Measurements from ENCODE around the gene DLG5.

Gene DLG5

GRCh38 chr10:77889277-77889903, 37.2 kb downstream of the DLG5 start:
- no peak for DNase-seq (ENCODE audit: low spot score)

DNA sequence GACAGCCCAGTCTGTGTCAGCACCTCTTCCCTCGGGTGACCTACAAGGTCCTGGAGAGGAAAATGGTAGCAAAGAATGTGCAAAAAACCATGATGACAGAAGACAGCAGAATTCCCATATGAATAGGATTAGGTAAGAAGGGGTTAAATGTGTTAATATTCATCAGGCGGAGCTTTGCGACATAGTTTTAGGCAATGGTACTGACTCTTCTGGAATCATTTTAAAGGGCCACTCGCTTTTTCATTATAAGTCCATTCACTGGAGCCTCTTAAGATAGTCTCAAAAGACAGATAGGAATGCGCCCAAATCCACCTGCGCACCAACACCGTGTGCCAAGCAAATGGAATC, 38.2 kb downstream of the DLG5 start:
- no peak for DNase-seq (ENCODE audit: low spot score)

DNA sequence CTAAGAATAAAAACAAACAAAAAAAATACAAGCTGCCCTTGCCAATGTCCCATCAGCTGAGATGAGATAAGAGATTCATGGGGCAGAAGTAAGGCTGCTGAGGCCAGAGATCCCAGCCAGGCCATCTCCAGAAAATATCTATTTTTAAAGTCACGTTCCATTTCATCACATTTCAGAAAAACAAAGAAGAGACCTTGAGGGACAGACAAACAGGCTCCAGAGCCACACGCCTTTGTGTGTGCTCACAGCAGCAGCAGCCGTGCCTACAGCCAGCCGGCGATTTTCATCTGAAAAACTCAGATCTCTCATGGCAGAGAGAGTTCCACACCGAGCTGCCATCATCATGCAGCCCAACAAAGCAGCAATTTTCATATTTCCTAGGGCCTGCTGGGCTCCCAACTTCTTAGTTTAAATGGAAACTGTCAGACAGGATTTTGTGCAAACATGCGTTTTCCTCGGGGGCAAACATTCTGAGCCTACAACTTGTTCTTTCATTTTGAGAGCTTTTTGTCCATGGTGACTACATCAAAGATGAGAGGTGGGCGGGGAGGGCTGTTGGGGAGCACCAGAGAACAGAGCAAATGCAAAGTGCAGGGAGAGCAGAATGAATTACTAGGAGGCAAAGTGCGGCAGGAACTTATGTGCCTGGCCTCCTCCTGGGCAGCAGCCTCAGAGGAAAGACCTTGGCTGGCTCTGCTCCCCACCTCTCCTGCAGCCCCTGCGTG, 38.8 kb downstream of the DLG5 start:
- DNase-seq (ENCODE audit: low spot score) = no peak

DNA sequence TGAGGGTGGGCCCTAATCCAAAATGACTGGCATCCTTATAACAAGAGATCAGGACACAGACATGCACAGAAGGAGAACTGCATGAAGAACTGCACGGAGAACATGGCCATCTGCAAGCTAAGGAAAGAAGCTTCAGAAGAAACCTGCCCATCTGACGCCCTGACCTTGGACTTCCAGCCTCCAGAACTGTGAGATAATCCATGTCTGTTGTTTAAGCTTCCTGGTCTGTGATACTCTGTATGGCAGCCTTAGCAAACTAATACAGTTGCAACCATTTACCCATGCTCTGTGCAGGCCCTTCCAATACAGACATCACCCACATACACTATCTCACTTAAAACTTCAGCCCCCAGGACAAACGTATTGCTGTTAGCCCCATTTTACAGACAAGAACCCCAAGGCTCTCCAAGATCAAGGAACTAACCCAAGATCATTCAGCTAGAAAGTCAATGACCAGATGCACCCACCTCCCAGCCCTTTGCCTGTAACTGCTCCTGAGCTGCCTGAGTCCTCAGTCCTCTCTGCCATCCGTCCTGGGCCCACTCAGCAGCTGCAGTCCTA, 39.7 kb downstream of the DLG5 start:
- no peak for DNase-seq (ENCODE audit: low spot score)

DNA sequence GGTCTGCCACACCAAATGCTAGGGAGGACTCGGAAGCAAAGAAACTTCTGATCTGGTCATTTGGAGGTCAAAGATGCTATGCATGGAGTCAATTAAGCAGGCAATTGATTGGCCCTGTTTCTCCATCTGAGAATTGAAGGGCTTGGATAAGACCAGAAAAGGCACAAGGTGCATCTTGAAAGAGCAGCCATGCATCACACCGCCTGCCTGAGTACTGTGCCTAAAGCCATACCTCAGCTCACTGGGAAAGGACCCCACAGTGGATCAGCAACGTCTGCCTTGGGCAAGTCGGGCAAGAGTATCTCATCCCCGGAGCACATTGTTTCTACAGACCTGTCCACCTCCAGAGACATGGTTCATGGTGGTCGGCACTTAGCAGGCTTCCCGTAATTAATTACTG, 42.4 kb downstream of the DLG5 start:
- no peak for DNase-seq (ENCODE audit: low spot score)

- no peak for DNase-seq (ENCODE audit: low spot score)
Measured at GRCh38 chr10:77881636-77882035, 44.9 kb downstream of the DLG5 start.

- DNase-seq (ENCODE audit: low spot score) = no peak
Measured at GRCh38 chr10:77881222-77881621, 45.3 kb downstream of the DLG5 start.

DNA sequence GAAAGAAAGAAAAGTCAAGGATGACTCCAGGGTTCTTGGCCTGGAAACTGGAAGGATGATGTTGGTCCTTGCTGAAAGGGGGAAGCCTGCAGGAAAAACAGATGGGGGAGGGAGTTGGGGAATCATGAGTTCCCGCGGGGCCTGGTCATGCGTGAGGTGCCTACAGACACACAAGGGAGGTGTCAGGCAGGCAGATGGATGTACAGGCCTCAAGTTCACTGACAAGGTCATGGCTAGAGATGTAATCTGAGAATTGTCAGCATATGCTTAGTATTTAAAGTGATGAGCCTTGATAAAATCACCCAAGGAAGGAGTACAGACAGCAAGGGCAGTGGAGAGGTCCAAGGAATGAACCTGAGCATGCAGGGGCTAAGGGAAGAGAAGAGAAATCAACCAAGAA, 46.8 kb downstream of the DLG5 start:
- no peak for DNase-seq (ENCODE audit: low spot score)

- no peak for DNase-seq (ENCODE audit: low spot score)
Measured at GRCh38 chr10:77879065-77879464, 47.5 kb downstream of the DLG5 start.

DNA sequence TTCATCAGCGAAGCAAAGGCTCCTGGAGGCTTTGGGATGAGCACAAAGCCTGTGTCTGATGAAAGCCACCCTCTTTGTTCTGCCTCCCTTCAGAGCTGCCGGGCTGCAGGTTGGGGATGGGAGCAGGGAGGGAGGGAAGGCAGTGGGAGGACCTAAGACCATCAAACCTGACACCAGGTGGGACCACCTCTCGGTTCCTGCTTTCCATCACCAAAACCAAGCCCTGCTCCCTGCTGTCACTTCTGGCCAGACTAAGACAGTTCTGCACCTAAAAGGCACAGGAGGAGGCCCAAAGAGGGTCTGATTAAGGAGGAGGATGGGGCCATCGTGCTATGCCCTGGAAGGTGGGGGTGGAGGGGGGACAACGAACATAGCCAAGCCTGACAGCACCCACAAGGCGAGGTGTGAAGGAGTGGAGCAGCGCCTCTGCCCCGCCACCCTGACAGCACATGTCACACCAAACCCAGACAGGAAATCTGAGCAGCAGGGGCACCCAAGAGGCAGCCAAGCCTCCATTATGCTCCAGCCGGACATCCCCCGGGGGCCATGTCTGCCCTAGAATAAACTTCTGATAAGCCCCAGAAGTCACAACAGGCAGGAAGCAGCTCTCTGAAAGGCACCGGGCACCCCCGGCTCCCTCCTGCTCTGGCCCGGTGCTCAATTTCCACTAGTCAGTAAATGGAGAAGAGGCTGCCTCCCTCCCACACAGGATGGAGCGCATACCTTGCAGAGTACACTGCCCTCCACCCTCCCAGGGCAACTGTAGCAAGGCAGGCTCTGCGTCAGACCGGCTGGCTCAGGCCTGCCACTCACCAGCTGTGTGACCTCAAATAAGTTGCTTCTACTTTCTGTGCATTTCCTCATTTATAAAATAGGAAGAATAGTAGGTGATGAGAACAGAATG, 48.9 kb downstream of the DLG5 start:
- DNase-seq (ENCODE audit: low spot score) = peak; percentile 32

DNA sequence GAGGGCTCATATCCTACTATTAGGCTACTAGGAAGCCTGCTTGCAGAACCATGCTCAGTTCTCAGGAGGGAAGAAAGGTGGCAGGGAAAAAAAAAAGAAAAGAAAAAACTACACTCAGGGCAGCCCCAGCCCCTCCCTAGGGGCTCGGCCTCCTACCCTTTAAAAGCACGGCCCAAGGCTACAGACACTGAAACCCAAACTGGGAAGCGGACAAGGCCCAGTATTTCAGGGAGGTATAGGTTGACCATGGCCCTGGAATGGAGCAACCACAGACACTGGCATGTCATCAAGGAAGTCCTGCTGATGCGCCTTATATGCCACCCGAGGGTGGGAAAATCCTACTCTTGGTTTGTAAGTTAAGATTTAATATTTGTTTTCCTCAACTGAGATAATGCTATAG, 50.8 kb downstream of the DLG5 start:
- no peak for DNase-seq (ENCODE audit: low spot score)

DNA sequence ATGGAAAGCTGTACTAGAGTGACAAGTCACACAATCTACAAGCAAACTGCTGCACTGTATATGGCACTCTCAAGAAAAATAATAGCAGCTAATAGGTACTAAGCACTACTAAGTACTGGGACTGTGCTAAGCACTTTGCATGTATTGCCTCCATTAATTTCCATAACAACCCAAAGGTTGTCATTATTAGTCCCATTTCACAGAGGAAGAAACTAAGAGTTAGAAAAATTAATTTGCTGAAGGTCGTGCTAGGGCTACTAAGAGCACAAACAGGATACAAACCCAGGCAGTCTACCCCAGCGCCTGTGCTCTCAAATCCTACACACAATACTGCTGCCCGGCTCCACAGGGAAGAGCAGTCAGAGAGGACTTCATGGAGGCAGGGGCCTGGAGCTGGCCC, 51.7 kb downstream of the DLG5 start:
- DNase-seq (ENCODE audit: low spot score) = no peak

- peak; percentile 23 for DNase-seq (ENCODE audit: low spot score)
Measured at GRCh38 chr10:77873536-77874380, 52.8 kb downstream of the DLG5 start.

DNA sequence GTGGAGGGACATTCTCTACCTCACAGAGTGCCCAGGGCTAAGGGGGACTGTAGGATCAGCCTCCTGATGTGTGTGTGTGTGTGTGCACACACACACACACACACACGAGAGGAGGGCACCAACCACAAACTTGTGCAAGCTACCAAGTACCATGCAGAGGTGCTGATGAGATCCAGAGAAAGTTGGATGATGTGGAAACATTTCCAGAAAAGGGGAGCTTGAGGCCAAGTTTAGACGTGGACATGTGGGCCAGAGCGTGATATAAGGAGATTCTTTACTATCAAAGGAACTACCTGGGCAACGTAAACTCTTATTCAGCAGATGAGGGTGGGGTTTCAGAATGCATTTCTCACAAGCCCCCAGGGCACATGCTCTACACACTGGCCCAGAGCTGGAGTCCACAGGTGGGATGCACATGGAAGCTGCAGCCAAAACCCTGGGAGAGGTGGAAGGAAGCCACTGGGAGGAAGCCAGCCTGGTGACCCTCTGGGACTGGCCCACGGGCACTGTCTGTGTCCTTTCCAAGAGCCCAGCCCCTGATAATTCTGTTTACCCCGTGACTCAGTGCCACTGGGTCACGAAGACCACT, 53.5 kb downstream of the DLG5 start:
- no peak for DNase-seq (ENCODE audit: low spot score)

- DNase-seq (ENCODE audit: low spot score) = no peak
Measured at GRCh38 chr10:77872151-77872946, 54.2 kb downstream of the DLG5 start.

GRCh38 chr10:77869626-77870420, 56.7 kb downstream of the DLG5 start:
- DNase-seq (ENCODE audit: low spot score) = no peak

DNA sequence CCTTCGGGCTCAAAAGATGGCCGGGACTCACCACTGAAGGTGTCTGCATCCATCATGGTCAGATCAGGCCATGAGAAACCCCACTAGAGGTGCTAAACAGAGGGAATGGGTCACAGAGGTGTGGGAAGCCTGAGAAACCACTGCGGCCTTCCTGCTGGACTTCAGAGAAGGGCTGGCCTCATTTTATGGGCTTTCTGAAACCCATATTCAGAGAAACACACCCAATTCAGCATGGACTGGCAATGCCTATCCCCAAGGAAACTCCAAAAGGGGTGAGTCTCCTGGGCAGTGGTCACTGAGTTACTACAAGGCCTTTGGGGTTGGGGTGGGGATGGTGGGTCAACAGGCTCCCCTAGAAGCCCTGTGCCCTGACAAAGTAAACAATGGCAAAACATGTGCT, 58.0 kb downstream of the DLG5 start:
- DNase-seq (ENCODE audit: low spot score) = no peak

DNA sequence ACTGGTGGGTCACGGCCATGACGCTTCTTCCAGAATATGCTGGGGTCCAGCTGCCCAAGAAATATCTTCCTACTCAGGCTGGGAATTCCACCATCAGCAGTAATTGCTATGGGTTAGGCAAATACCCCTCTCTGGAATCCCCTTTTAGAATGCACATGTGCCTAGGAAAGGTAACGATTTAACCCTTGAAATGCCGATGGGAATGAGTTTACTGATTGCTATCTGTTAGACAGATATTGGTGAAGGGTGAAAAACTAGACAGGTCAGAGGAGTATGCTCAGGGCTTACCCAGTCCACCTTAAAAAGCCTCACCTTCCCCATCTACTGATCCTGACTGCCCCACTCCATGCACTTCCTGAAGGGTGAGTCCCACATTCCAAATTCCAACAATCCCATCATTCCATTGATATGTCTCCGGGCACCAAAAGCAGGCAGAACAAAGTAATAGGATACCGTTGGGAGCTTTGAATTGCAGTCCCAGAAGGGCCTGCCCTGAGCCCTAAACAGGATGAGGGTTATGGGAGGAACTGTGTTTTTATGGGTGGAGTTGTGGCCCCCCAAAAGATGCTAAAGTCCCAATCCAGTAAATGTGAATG, 59.3 kb downstream of the DLG5 start:
- DNase-seq (ENCODE audit: low spot score) = no peak

DNA sequence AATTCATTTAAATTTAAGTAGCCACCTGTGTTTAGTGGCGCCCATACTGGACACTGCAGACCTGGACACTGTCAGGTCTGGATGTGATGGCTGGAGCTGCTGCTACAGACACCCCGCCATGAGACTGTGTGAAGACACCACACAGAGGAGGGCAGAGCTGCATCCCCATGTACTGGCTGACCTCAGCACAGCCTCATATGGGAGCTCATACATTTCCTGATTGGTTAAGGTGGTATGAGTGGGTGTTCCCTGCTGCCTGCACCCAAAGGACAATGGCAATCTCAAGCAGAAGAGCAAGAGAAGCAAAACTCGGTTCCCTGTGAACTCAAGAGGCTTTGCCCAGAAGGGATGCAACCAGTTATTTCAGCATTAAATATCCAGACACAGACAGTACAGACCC, 60.0 kb downstream of the DLG5 start:
- no peak for DNase-seq (ENCODE audit: low spot score)
